Measurements from ENCODE around the gene STRA6. TPM values are rescaled to one million over a fixed set of nuclear protein-coding genes. Genes with fewer than 3 reads are reported as not detected.

Gene STRA6
- total RNA-seq, 1 experiment from 2014 or later, result not detected

GRCh38 chr15:74212494-74212893, 9.9 kb upstream of the STRA6 start:
- in situ Hi-C loops (cut with HindIII; ENCODE audit: low pct_unique_long_range_greater_than_20kb, low sequenced_read_pairs), result no loop called here
- no peak for DNase-seq (ENCODE audit: low read depth, low spot score)

GRCh38 chr15:74211656-74212055, 9.1 kb upstream of the STRA6 start:
- in situ Hi-C loops (cut with HindIII; ENCODE audit: low pct_unique_long_range_greater_than_20kb, low sequenced_read_pairs), result no loop called here
- DNase-seq (ENCODE audit: low read depth, low spot score), result no peak

- no peak for DNase-seq (ENCODE audit: low read depth, low spot score)
- in situ Hi-C loops (cut with HindIII; ENCODE audit: low pct_unique_long_range_greater_than_20kb, low sequenced_read_pairs), result no loop called here
Observed at GRCh38 chr15:74210729-74211128, 8.1 kb upstream of the STRA6 start.

GRCh38 chr15:74209997-74210671, 7.5 kb upstream of the STRA6 start:
- in situ Hi-C loops (cut with HindIII; ENCODE audit: low pct_unique_long_range_greater_than_20kb, low sequenced_read_pairs), result no loop called here
- no peak for DNase-seq (ENCODE audit: low read depth, low spot score)

GRCh38 chr15:74209560-74209958, 7.0 kb upstream of the STRA6 start:
- in situ Hi-C loops (cut with HindIII; ENCODE audit: low pct_unique_long_range_greater_than_20kb, low sequenced_read_pairs), result no loop called here

GRCh38 chr15:74208901-74209559, 6.4 kb upstream of the STRA6 start:
- in situ Hi-C loops (cut with HindIII; ENCODE audit: low pct_unique_long_range_greater_than_20kb, low sequenced_read_pairs), result no loop called here
- DNase-seq (ENCODE audit: low read depth, low spot score), result no peak

More at GRCh38 chr15:74209560-74209958, 7.0 kb upstream of the STRA6 start:
- no peak for DNase-seq (ENCODE audit: low read depth, low spot score)

GRCh38 chr15:74208496-74208895, 5.9 kb upstream of the STRA6 start:
- no peak for DNase-seq (ENCODE audit: low read depth, low spot score)
- in situ Hi-C loops (cut with HindIII; ENCODE audit: low pct_unique_long_range_greater_than_20kb, low sequenced_read_pairs), result no loop called here

GRCh38 chr15:74207652-74208440, 5.3 kb upstream of the STRA6 start:
- in situ Hi-C loops (cut with HindIII; ENCODE audit: low pct_unique_long_range_greater_than_20kb, low sequenced_read_pairs), result no loop called here
- no peak for DNase-seq (ENCODE audit: low read depth, low spot score)

- DNase-seq (ENCODE audit: low read depth, low spot score), result no peak
- in situ Hi-C loops (cut with HindIII; ENCODE audit: low pct_unique_long_range_greater_than_20kb, low sequenced_read_pairs), result no loop called here
Observed at GRCh38 chr15:74206801-74207281, 4.3 kb upstream of the STRA6 start.

- in situ Hi-C loops (cut with HindIII; ENCODE audit: low pct_unique_long_range_greater_than_20kb, low sequenced_read_pairs), result no loop called here
- no peak for DNase-seq (ENCODE audit: low read depth, low spot score)
Observed at GRCh38 chr15:74205582-74205947, 3.0 kb upstream of the STRA6 start.

GRCh38 chr15:74203914-74204431, 1.4 kb upstream of the STRA6 start:
- in situ Hi-C loops (cut with HindIII; ENCODE audit: low pct_unique_long_range_greater_than_20kb, low sequenced_read_pairs), result no loop called here
- no peak for DNase-seq (ENCODE audit: low read depth, low spot score)

- no peak for DNase-seq (ENCODE audit: low read depth, low spot score)
- in situ Hi-C loops (cut with HindIII; ENCODE audit: low pct_unique_long_range_greater_than_20kb, low sequenced_read_pairs), result no loop called here
Observed at GRCh38 chr15:74201710-74202420, 722 bp downstream of the STRA6 start.

- no peak for DNase-seq (ENCODE audit: low read depth, low spot score)
- in situ Hi-C loops (cut with HindIII; ENCODE audit: low pct_unique_long_range_greater_than_20kb, low sequenced_read_pairs), result no loop called here
Observed at GRCh38 chr15:74200871-74201419, 1.6 kb downstream of the STRA6 start.

GRCh38 chr15:74200412-74200815, 2.2 kb downstream of the STRA6 start:
- DNase-seq (ENCODE audit: low read depth, low spot score), result no peak
- in situ Hi-C loops (cut with HindIII; ENCODE audit: low pct_unique_long_range_greater_than_20kb, low sequenced_read_pairs), result no loop called here

- in situ Hi-C loops (cut with HindIII; ENCODE audit: low pct_unique_long_range_greater_than_20kb, low sequenced_read_pairs), result no loop called here
- DNase-seq (ENCODE audit: low read depth, low spot score), result no peak
Observed at GRCh38 chr15:74199297-74199652, 3.3 kb downstream of the STRA6 start.

- DNase-seq (ENCODE audit: low read depth, low spot score), result no peak
- in situ Hi-C loops (cut with HindIII; ENCODE audit: low pct_unique_long_range_greater_than_20kb, low sequenced_read_pairs), result no loop called here
Observed at GRCh38 chr15:74197176-74197965, 5.2 kb downstream of the STRA6 start.

- in situ Hi-C loops (cut with HindIII; ENCODE audit: low pct_unique_long_range_greater_than_20kb, low sequenced_read_pairs), result no loop called here
- DNase-seq (ENCODE audit: low read depth, low spot score), result peak; percentile 10
Observed at GRCh38 chr15:74196175-74196574, 6.4 kb downstream of the STRA6 start.
